GOT3 (cell line): ENCODE results near the gene DNMBP.
"Not testable (repeated sequence)": the region's sequence is repeated elsewhere in the genome, so short reads cannot be mapped to it uniquely, and the experiment has no call there.

Experiments
- DNase-seq: peaks from one replicate; lab custom pipeline; 2025; ENCODE audit warnings: mixed read lengths; lab: John Stamatoyannopoulos, UW

The DNMBP gene

GRCh38 chr10:100014071-100014762 lies 4.5 kb upstream of the DNMBP start:
- DNase-seq, result no peak

GRCh38 chr10:100013621-100014020 lies 3.9 kb upstream of the DNMBP start:
- DNase-seq, result no peak

- DNase-seq, result not testable (repeated sequence)
These were observed 2.2 kb upstream of the DNMBP start for GRCh38 chr10:100011906-100012305.

- peak; percentile 62 for DNase-seq
These were observed 409 bp downstream of the DNMBP start for GRCh38 chr10:100009283-100009792.

- no peak for DNase-seq
These were observed 952 bp downstream of the DNMBP start for GRCh38 chr10:100008708-100009282.

GRCh38 chr10:100008142-100008522 lies 1.6 kb downstream of the DNMBP start:
- no peak for DNase-seq

- no peak for DNase-seq
These were observed 2.3 kb downstream of the DNMBP start for GRCh38 chr10:100007231-100008141.

GRCh38 chr10:100006243-100006886 lies 3.4 kb downstream of the DNMBP start:
- no peak for DNase-seq

GRCh38 chr10:100004805-100005510 lies 4.8 kb downstream of the DNMBP start:
- no peak for DNase-seq

- DNase-seq, result no peak
These were observed 9.6 kb downstream of the DNMBP start for GRCh38 chr10:100000109-100000644.

GRCh38 chr10:99999319-100000108 lies 10.2 kb downstream of the DNMBP start:
- DNase-seq, result no peak

- no peak for DNase-seq
These were observed 10.9 kb downstream of the DNMBP start for GRCh38 chr10:99998889-99999288.

GRCh38 chr10:99996671-99997648 lies 12.8 kb downstream of the DNMBP start:
- no peak for DNase-seq

- no peak for DNase-seq
These were observed 14.0 kb downstream of the DNMBP start for GRCh38 chr10:99995713-99996112.

GRCh38 chr10:99995269-99995668 lies 14.5 kb downstream of the DNMBP start:
- no peak for DNase-seq

GRCh38 chr10:99994801-99995200 lies 14.9 kb downstream of the DNMBP start:
- no peak for DNase-seq

- no peak for DNase-seq
These were observed 15.8 kb downstream of the DNMBP start for GRCh38 chr10:99993701-99994689.

- DNase-seq, result not testable (repeated sequence)
These were observed 24.1 kb downstream of the DNMBP start for GRCh38 chr10:99985637-99986036.
